Activated CD8-positive, alpha-beta T cell treated with anti-CD3 and anti-CD28 coated beads for 36 hours (primary cell): ENCODE results near the gene FAM25A. TPM values are rescaled to one million over a fixed set of nuclear protein-coding genes. Genes with fewer than 3 reads are reported as not detected.
"Not testable (repeated sequence)": the region's sequence is repeated elsewhere in the genome, so short reads cannot be mapped to it uniquely, and the experiment has no call there.

Experiments
- ATAC-seq: fragments of 200-7000 bp; cut with Tn5 transposase; one replicate; pipeline ENCODE4 v1.10.0; 2021; ENCODE audit warnings: mild to moderate bottlenecking, moderate library complexity
- CTCF ChIA-PET: fragments of 350-600 bp; sonication (Branson Sonifier 250); formaldehyde crosslinking; loops from one replicate; lab custom pipeline; 2021; ENCODE audit warnings: antibody characterized with exemption; lab: Charles Lee
- POLR2A ChIA-PET: fragments of 350-600 bp; sonication (Branson Sonifier 250); formaldehyde crosslinking; loops from one replicate; lab custom pipeline; 2021; ENCODE audit warnings: antibody characterized with exemption; lab: Charles Lee
- DNase-seq: peaks from one replicate; pipeline ENCODE4 v3.0.0-alpha.2; 2020
- H3K27ac Mint-ChIP-seq: one replicate; pipeline ENCODE4 v1.8.0; 2021; ENCODE audit warnings: mild to moderate bottlenecking, mixed read lengths
- H3K27me3 Mint-ChIP-seq: one replicate; pipeline ENCODE4 v1.8.0; 2021; ENCODE audit warnings: mixed read lengths
- H3K36me3 Mint-ChIP-seq: one replicate; pipeline ENCODE4 v1.8.0; 2021; ENCODE audit warnings: low read depth, mixed read lengths
- H3K4me1 Mint-ChIP-seq: one replicate; pipeline ENCODE4 v1.8.0; 2021; ENCODE audit warnings: low read depth, mixed read lengths
- H3K4me3 Mint-ChIP-seq: one replicate; pipeline ENCODE4 v1.8.0; 2021; ENCODE audit warnings: mild to moderate bottlenecking, moderate library complexity, mixed read lengths
- H3K9me3 Mint-ChIP-seq: one replicate; pipeline ENCODE4 v1.8.0; 2021; ENCODE audit warnings: mixed read lengths
- CTCF ChIP-seq: fragments of 200-600 bp; IDR thresholded peaks from one replicate; pipeline ENCODE4 v1.8.0; 2022; ENCODE audit warnings: antibody characterized with exemption, mild to moderate bottlenecking
- intact Hi-C: fragments of 100-400 bp; cut with micrococcal nuclease; formaldehyde crosslinking; loops from one replicate; pipeline ENCODE4 v1.10.0; 2022
- total RNA-seq, 2 experiments: library from RNA; stranded (reverse); gene quantifications; one replicate each; pipeline ENCODE4 v1.2.3, GENCODE V29; 2021

The FAM25A gene
- total RNA-seq, 2 experiments from 2014 or later, result not detected

- Mint-ChIP-seq H3K4me1 (no peaks in the 10 kb centered on the region), H3K27me3 (no peaks in the 10 kb centered on the region), H3K4me3 (no peak overlapping the region), H3K9me3 (peaks cover 3% of the 10 kb centered on the region), H3K36me3 (no peaks in the 10 kb centered on the region), H3K27ac (no peak overlapping the region)
- intact Hi-C loops, result no loop called here
- CTCF ChIA-PET, result no interaction called here
- ATAC-seq (no peak), DNase-seq (no peak)
- TF ChIP-seq CTCF, result no peak
- POLR2A ChIA-PET, result no interaction called here
Measured at GRCh38 chr10:87030912-87031635, 11.0 kb downstream of the FAM25A start.

GRCh38 chr10:87036623-87037022 is 16.5 kb downstream of the FAM25A start:
- Mint-ChIP-seq H3K36me3 (no peaks in the 10 kb centered on the region), H3K4me3 (no peak overlapping the region), H3K27ac (no peak overlapping the region), H3K9me3 (peaks cover 3% of the 10 kb centered on the region), H3K4me1 (no peaks in the 10 kb centered on the region), H3K27me3 (no peaks in the 10 kb centered on the region)
- DNase-seq, result no peak
- no peak for TF ChIP-seq CTCF
- ATAC-seq, result no peak
- intact Hi-C loops, result no loop called here
- ChIA-PET POLR2A (no interaction called here), CTCF (no interaction called here)

- POLR2A ChIA-PET, result no interaction called here
- no peak for TF ChIP-seq CTCF
- CTCF ChIA-PET, result no interaction called here
Measured at GRCh38 chr10:87038286-87038717, 18.2 kb downstream of the FAM25A start.

GRCh38 chr10:87038786-87039185 is 18.7 kb downstream of the FAM25A start:
- ATAC-seq (no peak), DNase-seq (no peak)
- H3K9me3 Mint-ChIP-seq, result peaks cover 3% of the 10 kb centered on the region
- H3K27me3 Mint-ChIP-seq, result no peaks in the 10 kb centered on the region
- peaks cover 10% of the 10 kb centered on the region for H3K36me3 Mint-ChIP-seq
- TF ChIP-seq CTCF, result no peak
- POLR2A ChIA-PET, result no interaction called here
- no peak overlapping the region for H3K27ac Mint-ChIP-seq
- no peaks in the 10 kb centered on the region for H3K4me1 Mint-ChIP-seq
- intact Hi-C loops, result no loop called here
- CTCF ChIA-PET, result no interaction called here
- no peak overlapping the region for H3K4me3 Mint-ChIP-seq

More at GRCh38 chr10:87038286-87038717, 18.2 kb downstream of the FAM25A start:
- no peak for ATAC-seq
- Mint-ChIP-seq H3K36me3 (peaks cover 8% of the 10 kb centered on the region), H3K9me3 (peaks cover 3% of the 10 kb centered on the region), H3K4me1 (no peaks in the 10 kb centered on the region), H3K4me3 (no peak overlapping the region), H3K27ac (no peak overlapping the region), H3K27me3 (no peaks in the 10 kb centered on the region)
- no peak for DNase-seq
- intact Hi-C loops, result no loop called here

GRCh38 chr10:87043579-87043978 is 23.5 kb downstream of the FAM25A start:
- H3K9me3 Mint-ChIP-seq, result not testable (repeated sequence)
- peaks cover 25% of the 10 kb centered on the region for H3K36me3 Mint-ChIP-seq

More at GRCh38 chr10:87043579-87043978, 23.5 kb downstream of the FAM25A start:
- H3K27me3 Mint-ChIP-seq, H3K4me3 Mint-ChIP-seq, H3K27ac Mint-ChIP-seq, H3K4me1 Mint-ChIP-seq, intact Hi-C loops, CTCF ChIA-PET, DNase-seq, ATAC-seq, POLR2A ChIA-PET: not testable (repeated sequence)
